K562 (cell line): Measurements from ENCODE around the gene MYLIP. TPM values are rescaled to one million over a fixed set of nuclear protein-coding genes. Genes with fewer than 3 reads are reported as not detected.

Experiments
- ESRRA ChIP-seq: fragments of 450-650 bp; IDR thresholded peaks from 2 replicates; pipeline ENCODE4 v1.6.1; 2014; ENCODE audit warnings: low read depth, mild to moderate bottlenecking, moderate library complexity, borderline replicate concordance
- HDAC3 ChIP-seq: fragments of 450-650 bp; IDR thresholded peaks from 2 replicates; pipeline ENCODE4 v1.6.1; 2018; ENCODE audit warnings: borderline replicate concordance, mild to moderate bottlenecking, moderate library complexity; ENCODE audit not compliant: partially characterized antibody
- KAT8 ChIP-seq: fragments of 450-650 bp; IDR thresholded peaks from 2 replicates; pipeline ENCODE4 v1.6.1; 2016; ENCODE audit warnings: low read depth, mild to moderate bottlenecking
- RBM14 ChIP-seq: fragments of 200-400 bp; formaldehyde crosslinking; IDR thresholded peaks from 2 replicates; pipeline ENCODE4 v1.6.1; 2018; ENCODE audit warnings: low read depth, mild to moderate bottlenecking, low read length, moderate library complexity, borderline replicate concordance; ENCODE audit not compliant: insufficient read depth
- TEAD2 ChIP-seq: fragments of 450-650 bp; IDR thresholded peaks from 2 replicates; pipeline ENCODE4 v1.6.1; 2016; ENCODE audit warnings: missing genetic modification characterization, control low read depth, missing compliant biosample characterization
- ZNF12 ChIP-seq: sonication (generic); formaldehyde crosslinking; IDR thresholded peaks from 2 replicates; pipeline ENCODE4 v1.4.0; 2020; ENCODE audit warnings: mild to moderate bottlenecking, missing genetic modification reagents
- ZNF224 ChIP-seq: sonication (generic); formaldehyde crosslinking; IDR thresholded peaks from 2 replicates; pipeline ENCODE4 v1.8.0; 2022; ENCODE audit warnings: mild to moderate bottlenecking, missing genetic modification reagents
- ZNF311 ChIP-seq: fragments of 250-450 bp; sonication (Bioruptor Pico); IDR thresholded peaks from 2 replicates; pipeline ENCODE4 v1.4.0; 2020; ENCODE audit warnings: mild to moderate bottlenecking, moderate library complexity
- ZNF41 ChIP-seq: fragments of 250-450 bp; sonication (Bioruptor Pico); conservative IDR thresholded peaks from 2 replicates; pipeline ENCODE4 v1.4.0; 2020; ENCODE audit warnings: mild to moderate bottlenecking
- ZNF431 ChIP-seq: sonication (generic); formaldehyde crosslinking; IDR thresholded peaks from 2 replicates; pipeline ENCODE4 v1.8.0; 2022; ENCODE audit warnings: mild to moderate bottlenecking, missing genetic modification reagents
- ZZZ3 ChIP-seq: fragments of 450-650 bp; IDR thresholded peaks from 2 replicates; pipeline ENCODE4 v1.6.1; 2016; ENCODE audit warnings: antibody characterized with exemption, mild to moderate bottlenecking, moderate library complexity
- polyA plus RNA-seq, 8 experiments: library from polyadenylated mRNA; depleted of rRNA in 4 of 8; stranded (reverse) in 5 of 8; unstranded in 3 of 8; fragments of >200 nt; fragmentation: Nextera tagmentation in 2 of 8; fragmentation: Illumina TruSeq in 1 of 8; extraction: Ambion mirVana in 2 of 8; extraction: Trizol in 1 of 8; gene quantifications; 2 replicates each; pipeline versions ENCODE4 v1.2.1 to v1.2.3, GENCODE V29; 2011 to 2014; ENCODE audit warnings: inconsistent platforms in 1 of 8, missing spikeins in 1 of 8
- total RNA-seq, 7 experiments: library from RNA; depleted of rRNA in 6 of 7; stranded (reverse); fragments of >200 nt in 6 of 7; fragmentation: Illumina TruSeq in 2 of 7; extraction: Trizol in 2 of 7; gene quantifications; 2 replicates each; pipeline versions ENCODE4 v1.2.1 to v1.2.3, GENCODE V29; 2011 to 2021; ENCODE audit warnings: low replicate concordance in 1 of 7
- TF ChIP-seq, protein P1 (sequence below): fragments of 200-600 bp; sonication (generic); IDR thresholded peaks from one replicate; pipeline ENCODE4 v1.6.1; 2012; ENCODE audit warnings: mild to moderate bottlenecking, low read depth, low read length, inconsistent platforms
- TF ChIP-seq, protein P2 (sequence below): sonication (generic); formaldehyde crosslinking; IDR thresholded peaks from 2 replicates; pipeline ENCODE4 v1.8.0; 2022; ENCODE audit warnings: mild to moderate bottlenecking, missing genetic modification reagents
- TF ChIP-seq, protein P3 (sequence below): IDR thresholded peaks from 2 replicates; pipeline ENCODE4 v1.6.1; 2011; ENCODE audit not compliant: insufficient read length; ENCODE audit errors: extremely low read depth

Gene MYLIP
- total and polyA plus RNA-seq, 9 of the 15 experiments (the other 6 are each of a cell fraction or from before 2014, with no cell fraction given), result 10.8 to 43.5 (median 31.5) TPM

DNA sequence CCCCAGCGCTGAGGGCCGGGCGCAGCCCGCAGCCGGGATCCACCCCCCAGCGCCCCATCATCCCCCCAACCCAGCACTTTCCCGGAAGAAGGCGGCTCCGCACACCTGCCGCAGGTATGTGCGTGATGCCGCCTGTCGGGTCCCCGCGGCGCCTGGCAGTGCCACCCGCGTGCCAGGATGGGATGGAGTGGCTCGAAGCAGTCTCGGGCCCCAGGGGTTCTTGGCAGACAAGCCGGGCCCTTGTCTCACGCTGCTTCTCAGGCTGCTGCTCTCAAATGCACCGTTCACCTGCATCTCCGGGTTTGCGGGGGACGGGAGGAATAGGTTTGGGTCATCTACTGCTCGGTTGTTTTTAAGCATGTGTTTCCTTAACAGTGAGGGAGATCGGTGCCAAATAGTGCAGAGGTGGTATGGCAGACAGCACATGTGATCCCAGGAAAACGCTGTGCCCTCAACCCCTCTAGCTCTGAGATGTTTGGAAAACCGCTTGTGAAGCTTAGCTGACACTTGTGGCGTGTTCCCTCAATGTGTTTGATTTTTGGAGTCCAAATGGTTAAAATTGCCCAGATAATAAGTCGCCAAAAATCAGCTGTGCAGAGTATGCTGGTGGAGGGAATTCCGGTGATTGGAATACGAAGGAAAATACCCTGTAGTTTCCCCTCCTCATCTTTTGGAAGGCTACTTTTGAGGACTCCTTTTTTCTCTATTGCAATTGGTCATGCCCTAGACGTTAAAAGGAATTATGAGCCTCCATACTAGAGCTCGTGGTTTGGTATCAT lies 926 bp downstream of the MYLIP start (continued):
- TF ChIP-seq, protein P1, sequence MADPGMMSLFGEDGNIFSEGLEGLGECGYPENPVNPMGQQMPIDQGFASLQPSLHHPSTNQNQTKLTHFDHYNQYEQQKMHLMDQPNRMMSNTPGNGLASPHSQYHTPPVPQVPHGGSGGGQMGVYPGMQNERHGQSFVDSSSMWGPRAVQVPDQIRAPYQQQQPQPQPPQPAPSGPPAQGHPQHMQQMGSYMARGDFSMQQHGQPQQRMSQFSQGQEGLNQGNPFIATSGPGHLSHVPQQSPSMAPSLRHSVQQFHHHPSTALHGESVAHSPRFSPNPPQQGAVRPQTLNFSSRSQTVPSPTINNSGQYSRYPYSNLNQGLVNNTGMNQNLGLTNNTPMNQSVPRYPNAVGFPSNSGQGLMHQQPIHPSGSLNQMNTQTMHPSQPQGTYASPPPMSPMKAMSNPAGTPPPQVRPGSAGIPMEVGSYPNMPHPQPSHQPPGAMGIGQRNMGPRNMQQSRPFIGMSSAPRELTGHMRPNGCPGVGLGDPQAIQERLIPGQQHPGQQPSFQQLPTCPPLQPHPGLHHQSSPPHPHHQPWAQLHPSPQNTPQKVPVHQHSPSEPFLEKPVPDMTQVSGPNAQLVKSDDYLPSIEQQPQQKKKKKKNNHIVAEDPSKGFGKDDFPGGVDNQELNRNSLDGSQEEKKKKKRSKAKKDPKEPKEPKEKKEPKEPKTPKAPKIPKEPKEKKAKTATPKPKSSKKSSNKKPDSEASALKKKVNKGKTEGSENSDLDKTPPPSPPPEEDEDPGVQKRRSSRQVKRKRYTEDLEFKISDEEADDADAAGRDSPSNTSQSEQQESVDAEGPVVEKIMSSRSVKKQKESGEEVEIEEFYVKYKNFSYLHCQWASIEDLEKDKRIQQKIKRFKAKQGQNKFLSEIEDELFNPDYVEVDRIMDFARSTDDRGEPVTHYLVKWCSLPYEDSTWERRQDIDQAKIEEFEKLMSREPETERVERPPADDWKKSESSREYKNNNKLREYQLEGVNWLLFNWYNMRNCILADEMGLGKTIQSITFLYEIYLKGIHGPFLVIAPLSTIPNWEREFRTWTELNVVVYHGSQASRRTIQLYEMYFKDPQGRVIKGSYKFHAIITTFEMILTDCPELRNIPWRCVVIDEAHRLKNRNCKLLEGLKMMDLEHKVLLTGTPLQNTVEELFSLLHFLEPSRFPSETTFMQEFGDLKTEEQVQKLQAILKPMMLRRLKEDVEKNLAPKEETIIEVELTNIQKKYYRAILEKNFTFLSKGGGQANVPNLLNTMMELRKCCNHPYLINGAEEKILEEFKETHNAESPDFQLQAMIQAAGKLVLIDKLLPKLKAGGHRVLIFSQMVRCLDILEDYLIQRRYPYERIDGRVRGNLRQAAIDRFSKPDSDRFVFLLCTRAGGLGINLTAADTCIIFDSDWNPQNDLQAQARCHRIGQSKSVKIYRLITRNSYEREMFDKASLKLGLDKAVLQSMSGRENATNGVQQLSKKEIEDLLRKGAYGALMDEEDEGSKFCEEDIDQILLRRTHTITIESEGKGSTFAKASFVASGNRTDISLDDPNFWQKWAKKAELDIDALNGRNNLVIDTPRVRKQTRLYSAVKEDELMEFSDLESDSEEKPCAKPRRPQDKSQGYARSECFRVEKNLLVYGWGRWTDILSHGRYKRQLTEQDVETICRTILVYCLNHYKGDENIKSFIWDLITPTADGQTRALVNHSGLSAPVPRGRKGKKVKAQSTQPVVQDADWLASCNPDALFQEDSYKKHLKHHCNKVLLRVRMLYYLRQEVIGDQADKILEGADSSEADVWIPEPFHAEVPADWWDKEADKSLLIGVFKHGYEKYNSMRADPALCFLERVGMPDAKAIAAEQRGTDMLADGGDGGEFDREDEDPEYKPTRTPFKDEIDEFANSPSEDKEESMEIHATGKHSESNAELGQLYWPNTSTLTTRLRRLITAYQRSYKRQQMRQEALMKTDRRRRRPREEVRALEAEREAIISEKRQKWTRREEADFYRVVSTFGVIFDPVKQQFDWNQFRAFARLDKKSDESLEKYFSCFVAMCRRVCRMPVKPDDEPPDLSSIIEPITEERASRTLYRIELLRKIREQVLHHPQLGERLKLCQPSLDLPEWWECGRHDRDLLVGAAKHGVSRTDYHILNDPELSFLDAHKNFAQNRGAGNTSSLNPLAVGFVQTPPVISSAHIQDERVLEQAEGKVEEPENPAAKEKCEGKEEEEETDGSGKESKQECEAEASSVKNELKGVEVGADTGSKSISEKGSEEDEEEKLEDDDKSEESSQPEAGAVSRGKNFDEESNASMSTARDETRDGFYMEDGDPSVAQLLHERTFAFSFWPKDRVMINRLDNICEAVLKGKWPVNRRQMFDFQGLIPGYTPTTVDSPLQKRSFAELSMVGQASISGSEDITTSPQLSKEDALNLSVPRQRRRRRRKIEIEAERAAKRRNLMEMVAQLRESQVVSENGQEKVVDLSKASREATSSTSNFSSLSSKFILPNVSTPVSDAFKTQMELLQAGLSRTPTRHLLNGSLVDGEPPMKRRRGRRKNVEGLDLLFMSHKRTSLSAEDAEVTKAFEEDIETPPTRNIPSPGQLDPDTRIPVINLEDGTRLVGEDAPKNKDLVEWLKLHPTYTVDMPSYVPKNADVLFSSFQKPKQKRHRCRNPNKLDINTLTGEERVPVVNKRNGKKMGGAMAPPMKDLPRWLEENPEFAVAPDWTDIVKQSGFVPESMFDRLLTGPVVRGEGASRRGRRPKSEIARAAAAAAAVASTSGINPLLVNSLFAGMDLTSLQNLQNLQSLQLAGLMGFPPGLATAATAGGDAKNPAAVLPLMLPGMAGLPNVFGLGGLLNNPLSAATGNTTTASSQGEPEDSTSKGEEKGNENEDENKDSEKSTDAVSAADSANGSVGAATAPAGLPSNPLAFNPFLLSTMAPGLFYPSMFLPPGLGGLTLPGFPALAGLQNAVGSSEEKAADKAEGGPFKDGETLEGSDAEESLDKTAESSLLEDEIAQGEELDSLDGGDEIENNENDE, result no peak
- TF ChIP-seq KAT8, result no peak
- TF ChIP-seq ZZZ3, result no peak
- TF ChIP-seq ZNF431 (CRISPR knock-in tag), result no peak; the same call in 1 of the 2 replicates
- TF ChIP-seq ZNF311, result no peak
- TF ChIP-seq ZNF224 (CRISPR knock-in tag), result no peak; the same call in 1 of the 2 replicates
- no peak for TF ChIP-seq TEAD2 (tag)
- TF ChIP-seq ESRRA, result no peak
- TF ChIP-seq, protein P2, sequence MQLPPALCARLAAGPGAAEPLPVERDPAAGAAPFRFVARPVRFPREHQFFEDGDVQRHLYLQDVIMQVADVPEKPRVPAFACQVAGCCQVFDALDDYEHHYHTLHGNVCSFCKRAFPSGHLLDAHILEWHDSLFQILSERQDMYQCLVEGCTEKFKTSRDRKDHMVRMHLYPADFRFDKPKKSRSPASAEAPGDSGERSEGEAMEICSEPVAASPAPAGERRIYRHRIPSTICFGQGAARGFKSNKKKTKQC, result no peak
- no peak for TF ChIP-seq HDAC3
- 0 out of 2 replicates have a peak, but pooled peaks have one; percentile 37 for TF ChIP-seq RBM14
- peak; percentile 63; the same call in 1 of the 2 replicates for TF ChIP-seq ZNF12 (CRISPR knock-in tag)
- no peak for TF ChIP-seq ZNF41 (CRISPR knock-in tag)
- TF ChIP-seq, protein P3, sequence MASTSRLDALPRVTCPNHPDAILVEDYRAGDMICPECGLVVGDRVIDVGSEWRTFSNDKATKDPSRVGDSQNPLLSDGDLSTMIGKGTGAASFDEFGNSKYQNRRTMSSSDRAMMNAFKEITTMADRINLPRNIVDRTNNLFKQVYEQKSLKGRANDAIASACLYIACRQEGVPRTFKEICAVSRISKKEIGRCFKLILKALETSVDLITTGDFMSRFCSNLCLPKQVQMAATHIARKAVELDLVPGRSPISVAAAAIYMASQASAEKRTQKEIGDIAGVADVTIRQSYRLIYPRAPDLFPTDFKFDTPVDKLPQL, result no peak
